IPS-20b (cell line): ENCODE results near the gene ITPR1.

Experiments used
- H3K27ac ChIP-seq: one replicate; pipeline ENCODE4 v1.5.1; 2013; ENCODE audit warnings: low read length
- H3K27me3 ChIP-seq: 2 replicates; pipeline ENCODE4 v1.6.1; 2013; ENCODE audit warnings: mild to moderate bottlenecking, low read length, inconsistent platforms; ENCODE audit not compliant: insufficient read depth
- H3K36me3 ChIP-seq: 2 replicates; pipeline ENCODE4 v1.6.1; 2013; ENCODE audit warnings: low read depth, mild to moderate bottlenecking, inconsistent platforms, low read length, moderate library complexity; ENCODE audit not compliant: insufficient read depth
- H3K4me1 ChIP-seq: 2 replicates; pipeline ENCODE4 v1.6.1; 2013; ENCODE audit warnings: mild to moderate bottlenecking, control low read depth, inconsistent platforms, low read length, moderate library complexity; ENCODE audit not compliant: insufficient read depth
- H3K4me3 ChIP-seq: 2 replicates; pipeline ENCODE4 v1.5.1; 2013; ENCODE audit warnings: mild to moderate bottlenecking, low read length, inconsistent platforms
- H3K9ac ChIP-seq: 2 replicates; pipeline ENCODE4 v1.6.1; 2013; ENCODE audit warnings: low read depth, mild to moderate bottlenecking, inconsistent platforms, low read length, moderate library complexity
- H3K9me3 ChIP-seq: 2 replicates; pipeline ENCODE4 v1.6.1; 2013; ENCODE audit warnings: mild to moderate bottlenecking, low read depth, low read length, inconsistent platforms; ENCODE audit not compliant: insufficient read depth

Gene ITPR1

GRCh38 chr3:4614927-4615326, 121.8 kb downstream of the ITPR1 start:
- Histone ChIP-seq H3K9me3 (no peaks in the 10 kb centered on the region), H3K27me3 (no peaks in the 10 kb centered on the region), H3K27ac (no peak overlapping the region), H3K4me1 (no peaks in the 10 kb centered on the region), H3K4me3 (no peak overlapping the region), H3K36me3 (no peaks in the 10 kb centered on the region), H3K9ac (no peak overlapping the region)

- no peaks in the 10 kb centered on the region for H3K27me3 ChIP-seq
- H3K36me3 ChIP-seq = no peaks in the 10 kb centered on the region
- H3K4me1 ChIP-seq = no peaks in the 10 kb centered on the region
- no peak overlapping the region for H3K27ac ChIP-seq
- H3K4me3 ChIP-seq = no peak overlapping the region
- H3K9ac ChIP-seq = no peak overlapping the region
- H3K9me3 ChIP-seq = no peaks in the 10 kb centered on the region
Measured at GRCh38 chr3:4615750-4616149, 122.6 kb downstream of the ITPR1 start.

GRCh38 chr3:4623421-4623999, 130.4 kb downstream of the ITPR1 start:
- no peak overlapping the region for H3K27ac ChIP-seq
- H3K36me3 ChIP-seq = no peaks in the 10 kb centered on the region
- no peak overlapping the region for H3K4me3 ChIP-seq
- no peak overlapping the region for H3K9ac ChIP-seq
- H3K4me1 ChIP-seq = no peaks in the 10 kb centered on the region
- H3K9me3 ChIP-seq = no peaks in the 10 kb centered on the region
- no peaks in the 10 kb centered on the region for H3K27me3 ChIP-seq

GRCh38 chr3:4627651-4628375, 134.7 kb downstream of the ITPR1 start:
- H3K9ac ChIP-seq = no peak overlapping the region
- no peak overlapping the region for H3K4me3 ChIP-seq
- no peaks in the 10 kb centered on the region for H3K4me1 ChIP-seq
- H3K9me3 ChIP-seq = no peaks in the 10 kb centered on the region
- H3K27ac ChIP-seq = no peak overlapping the region
- H3K36me3 ChIP-seq = no peaks in the 10 kb centered on the region
- no peaks in the 10 kb centered on the region for H3K27me3 ChIP-seq

- Histone ChIP-seq H3K36me3 (no peaks in the 10 kb centered on the region), H3K27me3 (no peaks in the 10 kb centered on the region), H3K4me1 (no peaks in the 10 kb centered on the region), H3K9me3 (no peaks in the 10 kb centered on the region), H3K27ac (no peak overlapping the region), H3K9ac (no peak overlapping the region), H3K4me3 (no peak overlapping the region)
Measured at GRCh38 chr3:4629095-4630007, 136.2 kb downstream of the ITPR1 start.

GRCh38 chr3:4633078-4634004, 140.2 kb downstream of the ITPR1 start:
- no peaks in the 10 kb centered on the region for H3K9me3 ChIP-seq
- H3K4me3 ChIP-seq = no peak overlapping the region
- no peaks in the 10 kb centered on the region for H3K27me3 ChIP-seq
- H3K27ac ChIP-seq = no peak overlapping the region
- no peak overlapping the region for H3K9ac ChIP-seq
- no peaks in the 10 kb centered on the region for H3K36me3 ChIP-seq
- H3K4me1 ChIP-seq = no peaks in the 10 kb centered on the region

GRCh38 chr3:4634894-4635293, 141.7 kb downstream of the ITPR1 start:
- Histone ChIP-seq H3K9me3 (no peaks in the 10 kb centered on the region), H3K9ac (no peak overlapping the region), H3K27ac (no peak overlapping the region), H3K4me3 (no peak overlapping the region), H3K27me3 (no peaks in the 10 kb centered on the region), H3K36me3 (no peaks in the 10 kb centered on the region), H3K4me1 (no peaks in the 10 kb centered on the region)

GRCh38 chr3:4637265-4637664, 144.1 kb downstream of the ITPR1 start:
- Histone ChIP-seq H3K4me3 (no peak overlapping the region), H3K27ac (no peak overlapping the region), H3K36me3 (no peaks in the 10 kb centered on the region), H3K27me3 (no peaks in the 10 kb centered on the region), H3K9me3 (no peaks in the 10 kb centered on the region), H3K4me1 (no peaks in the 10 kb centered on the region), H3K9ac (no peak overlapping the region)

GRCh38 chr3:4641863-4642563, 148.9 kb downstream of the ITPR1 start:
- H3K4me3 ChIP-seq = no peak overlapping the region
- no peaks in the 10 kb centered on the region for H3K36me3 ChIP-seq
- H3K27me3 ChIP-seq = no peaks in the 10 kb centered on the region
- H3K9me3 ChIP-seq = no peaks in the 10 kb centered on the region
- no peaks in the 10 kb centered on the region for H3K4me1 ChIP-seq
- no peak overlapping the region for H3K9ac ChIP-seq
- H3K27ac ChIP-seq = no peak overlapping the region

- H3K27me3 ChIP-seq = no peaks in the 10 kb centered on the region
- H3K27ac ChIP-seq = no peak overlapping the region
- no peaks in the 10 kb centered on the region for H3K36me3 ChIP-seq
Measured at GRCh38 chr3:4642611-4643010, 149.5 kb downstream of the ITPR1 start.

More at GRCh38 chr3:4642611-4643010, 149.5 kb downstream of the ITPR1 start:
- Histone ChIP-seq H3K9ac (no peak overlapping the region), H3K4me3 (no peak overlapping the region), H3K9me3 (no peaks in the 10 kb centered on the region), H3K4me1 (no peaks in the 10 kb centered on the region)
